ENCODE results near the gene SSTR3. TPM values are rescaled to one million over a fixed set of nuclear protein-coding genes. Genes with fewer than 3 reads are reported as not detected.

SSTR3 gene
- total and polyA plus RNA-seq, 2 of the 4 experiments (the other 2 are of a cell fraction), result under 0.01 to 0.07 TPM

DNA sequence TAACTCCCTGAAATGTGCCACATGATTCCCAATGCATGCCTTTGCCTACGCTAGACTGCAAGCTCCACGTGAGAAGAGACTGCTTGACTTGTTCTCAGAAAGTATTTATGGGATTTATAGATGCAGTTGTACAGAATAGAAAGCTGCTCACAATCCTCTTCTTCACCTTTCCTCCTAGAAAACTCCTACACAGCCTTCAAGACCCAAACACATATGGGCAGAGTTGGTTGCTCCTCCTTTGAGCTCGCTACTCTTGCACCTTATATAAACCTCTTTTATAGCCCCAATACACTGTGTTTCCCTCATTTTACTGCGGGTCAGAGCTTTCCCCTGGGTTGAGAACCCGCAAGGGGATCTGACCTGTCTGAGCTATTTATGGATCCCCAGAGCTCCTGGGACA is 40.6 kb downstream of the SSTR3 start:
- DNase-seq, result no peak
- no peaks in the 10 kb centered on the region for H3K9me3 ChIP-seq (ENCODE audit: control insufficient read depth, insufficient read depth, low read length)
- no peaks in the 10 kb centered on the region for H3K79me1 ChIP-seq (ENCODE audit: low read depth in 1 of 2, low read length in 2 of 2)
- intact Hi-C loops (cut with micrococcal nuclease), result no loop called here
- in situ Hi-C loops (cut with MboI; ENCODE audit: low sequenced_read_pairs), result loop anchor here (10.0 kb wide), 1 partner anchor 293 kb away; no protein-coding TSS in a partner anchor
- no peak overlapping the region for H4K91ac ChIP-seq (ENCODE audit: insufficient read depth, low read depth, low read length)
- ChIA-PET CTCF (no interaction called here), POLR2A (ENCODE audit: unreplicated experiment) (no interaction called here)
- H3K14ac ChIP-seq (replicated peaks; ENCODE audit: low read depth, low read length), result no peak overlapping the region
- no peak overlapping the region for H3K56ac ChIP-seq (ENCODE audit: extremely low read depth, insufficient read depth, low read length)
- no peak overlapping the region for H2BK5ac ChIP-seq (ENCODE audit: low read depth, low read length, poor library complexity, severe bottlenecking)
- no peaks in the 10 kb centered on the region for H3K36me3 ChIP-seq (ENCODE audit: control insufficient read depth, insufficient read depth, low read length)
- no peak overlapping the region for H3K9ac ChIP-seq (ENCODE audit: low read depth, low read length)
- H3K9me1 ChIP-seq (ENCODE audit: insufficient read depth, low read length), result peaks cover 4% of the 10 kb centered on the region; the same call in 1 of the 2 replicates
- H4K8ac ChIP-seq (ENCODE audit: low read depth in 2 of 2, low read length in 2 of 2), result no peak overlapping the region
- no peak overlapping the region for H2AFZ ChIP-seq (replicated peaks; ENCODE audit: low read length, poor library complexity)
- H2BK120ac ChIP-seq (ENCODE audit: low read depth, low read length), result no peak overlapping the region
- H2BK15ac ChIP-seq (ENCODE audit: low read depth, low read length), result no peak overlapping the region
- no peak overlapping the region for H3K4ac ChIP-seq (ENCODE audit: low read depth, low read length)
- peaks cover 7% of the 10 kb centered on the region for H3K4me1 ChIP-seq (ENCODE audit: control insufficient read depth, insufficient read depth, low read length)
- H3K27ac ChIP-seq (ENCODE audit: insufficient read depth, low read length), result no peak overlapping the region
- WGBS, 2 experiments (ENCODE audit: extremely low coverage in 2 of 2, insufficient read length in 1 of 2), result 83% methylated on average over 2 of the region's 5 CpGs; no CpG with 5 or more reads in 1 of the 2 experiments
- H3K4me2 ChIP-seq (ENCODE audit: low read depth, low read length), result no peak overlapping the region
- H3K27me3 ChIP-seq (ENCODE audit: control insufficient read depth, insufficient read depth, low read length), result peaks cover 29% of the 10 kb centered on the region
- H3K23ac ChIP-seq (ENCODE audit: low read depth, low read length), result no peak overlapping the region
- H2AK5ac ChIP-seq (ENCODE audit: low read depth, low read length), result no peak overlapping the region
- no peaks in the 10 kb centered on the region for H4K20me1 ChIP-seq (ENCODE audit: insufficient read depth, low read length)
- H2AK9ac ChIP-seq (replicated peaks; ENCODE audit: low read depth, low read length, poor library complexity), result no peak overlapping the region
- no peak overlapping the region for H2BK20ac ChIP-seq (ENCODE audit: low read depth, low read length)
- no peak overlapping the region for H3K4me3 ChIP-seq (ENCODE audit: insufficient read depth, low read depth, low read length)
- TF ChIP-seq POLR2A (IDR thresholded peaks at IDR 0.05; ENCODE audit: low read depth, low read length), result no peak
- TF ChIP-seq, protein P1, sequence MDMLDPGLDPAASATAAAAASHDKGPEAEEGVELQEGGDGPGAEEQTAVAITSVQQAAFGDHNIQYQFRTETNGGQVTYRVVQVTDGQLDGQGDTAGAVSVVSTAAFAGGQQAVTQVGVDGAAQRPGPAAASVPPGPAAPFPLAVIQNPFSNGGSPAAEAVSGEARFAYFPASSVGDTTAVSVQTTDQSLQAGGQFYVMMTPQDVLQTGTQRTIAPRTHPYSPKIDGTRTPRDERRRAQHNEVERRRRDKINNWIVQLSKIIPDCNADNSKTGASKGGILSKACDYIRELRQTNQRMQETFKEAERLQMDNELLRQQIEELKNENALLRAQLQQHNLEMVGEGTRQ (IDR thresholded peaks at IDR 0.05; ENCODE audit: low read depth, low read length), result no peak
- TF ChIP-seq, protein P2, sequence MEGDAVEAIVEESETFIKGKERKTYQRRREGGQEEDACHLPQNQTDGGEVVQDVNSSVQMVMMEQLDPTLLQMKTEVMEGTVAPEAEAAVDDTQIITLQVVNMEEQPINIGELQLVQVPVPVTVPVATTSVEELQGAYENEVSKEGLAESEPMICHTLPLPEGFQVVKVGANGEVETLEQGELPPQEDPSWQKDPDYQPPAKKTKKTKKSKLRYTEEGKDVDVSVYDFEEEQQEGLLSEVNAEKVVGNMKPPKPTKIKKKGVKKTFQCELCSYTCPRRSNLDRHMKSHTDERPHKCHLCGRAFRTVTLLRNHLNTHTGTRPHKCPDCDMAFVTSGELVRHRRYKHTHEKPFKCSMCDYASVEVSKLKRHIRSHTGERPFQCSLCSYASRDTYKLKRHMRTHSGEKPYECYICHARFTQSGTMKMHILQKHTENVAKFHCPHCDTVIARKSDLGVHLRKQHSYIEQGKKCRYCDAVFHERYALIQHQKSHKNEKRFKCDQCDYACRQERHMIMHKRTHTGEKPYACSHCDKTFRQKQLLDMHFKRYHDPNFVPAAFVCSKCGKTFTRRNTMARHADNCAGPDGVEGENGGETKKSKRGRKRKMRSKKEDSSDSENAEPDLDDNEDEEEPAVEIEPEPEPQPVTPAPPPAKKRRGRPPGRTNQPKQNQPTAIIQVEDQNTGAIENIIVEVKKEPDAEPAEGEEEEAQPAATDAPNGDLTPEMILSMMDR (conservative IDR thresholded peaks at IDR 0.05; ENCODE audit: low read depth, low read length), result no peak
- TF ChIP-seq MAFK (IDR thresholded peaks at IDR 0.05; ENCODE audit: low read depth, low read length), result no peak
- TF ChIP-seq CEBPB (IDR thresholded peaks at IDR 0.05; ENCODE audit: low read depth, low read length), result no peak
- TF ChIP-seq SMC3 (IDR thresholded peaks at IDR 0.05; ENCODE audit: low read depth, low read length), result no peak
- no peak for TF ChIP-seq MXI1 (IDR thresholded peaks at IDR 0.05; ENCODE audit: borderline replicate concordance, low read depth, low read length)
- TF ChIP-seq RFX5 (IDR thresholded peaks at IDR 0.05; ENCODE audit: low read depth, low read length), result no peak
- no peak overlapping the region for H4K5ac ChIP-seq (ENCODE audit: low read depth, low read length)
- dilution Hi-C loops (cut with HindIII; ENCODE audit: low sequenced_read_pairs, unreplicated experiment), result no loop called here
- no TSS peak for BruUV-seq (replicated peaks)
- ATAC-seq (ENCODE audit: low read depth), result no peak
- H3K18ac ChIP-seq (ENCODE audit: low read depth, low read length), result no peak overlapping the region
